OCI-LY1 (cell line): ENCODE results near the gene ANKRD35.

ENCODE experiments used
- CTCF ChIP-seq: fragments of 200-600 bp; sonication (generic), shearing (Covaris generic); IDR thresholded peaks from 2 replicates; pipeline ENCODE4 v1.5.1; 2017; ENCODE audit warnings: mild to moderate bottlenecking, antibody characterized with exemption, low read length, moderate library complexity, mixed read lengths
- EZH2 ChIP-seq: fragments of 200-600 bp; sonication (generic), shearing (Covaris generic); IDR thresholded peaks from 2 replicates; pipeline ENCODE4 v1.8.0; 2017; ENCODE audit warnings: borderline replicate concordance, mixed run types, mild to moderate bottlenecking, antibody characterized with exemption, low read length, moderate library complexity, mixed read lengths

DNA sequence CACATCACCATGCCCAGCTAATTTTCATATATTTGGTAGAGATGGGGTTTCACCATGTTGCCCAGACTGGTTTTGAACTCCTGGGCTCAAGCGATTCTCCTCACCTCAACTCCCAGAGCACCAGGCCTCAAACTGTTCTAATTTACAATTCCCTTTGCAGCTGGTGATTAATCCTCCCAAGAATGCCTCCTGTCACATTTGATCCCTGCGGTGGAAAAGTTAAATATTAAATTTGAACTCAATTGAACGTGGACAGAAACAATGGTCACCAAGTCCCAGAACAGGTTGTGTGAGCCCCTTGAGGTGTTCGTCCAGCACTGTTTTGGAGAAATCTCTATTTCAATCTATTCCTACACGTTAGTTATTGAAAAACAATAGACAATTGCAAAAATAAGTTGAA lies 2.0 kb upstream of the ANKRD35 start:
- no peak for TF ChIP-seq CTCF
- TF ChIP-seq EZH2 = no peak
